Osteocyte (in vitro differentiated cells): ENCODE measurements around the gene FAAP20. TPM values are rescaled to one million over a fixed set of nuclear protein-coding genes. Genes with fewer than 3 reads are reported as not detected.

Source experiments
- DNase-seq: peaks from one replicate; pipeline ENCODE4 v3.0.0; 2021; ENCODE audit warnings: mixed read lengths; ENCODE audit not compliant: unreplicated experiment; ENCODE audit errors: extremely low spot score
- H3K27ac Mint-ChIP-seq: one replicate; pipeline ENCODE4 v1.8.0; 2021; ENCODE audit warnings: mild to moderate bottlenecking, mixed read lengths; ENCODE audit not compliant: unreplicated experiment
- H3K27me3 Mint-ChIP-seq: one replicate; pipeline ENCODE4 v1.8.0; 2021; ENCODE audit warnings: mixed read lengths; ENCODE audit not compliant: unreplicated experiment
- H3K36me3 Mint-ChIP-seq: one replicate; pipeline ENCODE4 v1.8.0; 2021; ENCODE audit warnings: mixed read lengths; ENCODE audit not compliant: unreplicated experiment
- H3K4me1 Mint-ChIP-seq: one replicate; pipeline ENCODE4 v1.8.0; 2021; ENCODE audit warnings: mixed read lengths; ENCODE audit not compliant: unreplicated experiment
- H3K4me3 Mint-ChIP-seq: one replicate; pipeline ENCODE4 v1.8.0; 2021; ENCODE audit warnings: mild to moderate bottlenecking, moderate library complexity, mixed read lengths; ENCODE audit not compliant: unreplicated experiment
- H3K9me3 Mint-ChIP-seq: one replicate; pipeline ENCODE4 v1.8.0; 2021; ENCODE audit warnings: mixed read lengths; ENCODE audit not compliant: unreplicated experiment
- CTCF ChIP-seq: fragments of 200-600 bp; sonication (generic); IDR thresholded peaks from 2 replicates; pipeline ENCODE4 v1.5.0; 2021; ENCODE audit warnings: antibody characterized with exemption, mild to moderate bottlenecking, moderate library complexity
- total RNA-seq: library from RNA; stranded (reverse); gene quantifications from 2 replicates; pipeline ENCODE4 v1.2.1, GENCODE V29; 2021

The FAAP20 gene
- total RNA-seq, 1 donor from 2014 or later: 90.4 TPM

- Mint-ChIP-seq H3K4me3 (no peak overlapping the region), H3K4me1 (no peaks in the 10 kb centered on the region), H3K27me3 (no peaks in the 10 kb centered on the region), H3K27ac (no peak overlapping the region), H3K36me3 (no peaks in the 10 kb centered on the region), H3K9me3 (no peaks in the 10 kb centered on the region)
- DNase-seq: no peak
- no peak for TF ChIP-seq CTCF
Observed at GRCh38 chr1:2157856-2158255, 36.7 kb downstream of the FAAP20 start.

GRCh38 chr1:2156866-2157265, 37.7 kb downstream of the FAAP20 start:
- H3K4me3 Mint-ChIP-seq: no peak overlapping the region
- no peaks in the 10 kb centered on the region for H3K27me3 Mint-ChIP-seq
- H3K9me3 Mint-ChIP-seq: no peaks in the 10 kb centered on the region
- no peak overlapping the region for H3K27ac Mint-ChIP-seq
- DNase-seq: no peak
- TF ChIP-seq CTCF: no peak
- no peaks in the 10 kb centered on the region for H3K36me3 Mint-ChIP-seq
- no peaks in the 10 kb centered on the region for H3K4me1 Mint-ChIP-seq

- DNase-seq: no peak
- Mint-ChIP-seq H3K4me1 (no peaks in the 10 kb centered on the region), H3K27me3 (no peaks in the 10 kb centered on the region), H3K36me3 (no peaks in the 10 kb centered on the region), H3K9me3 (no peaks in the 10 kb centered on the region), H3K27ac (no peak overlapping the region), H3K4me3 (no peak overlapping the region)
- TF ChIP-seq CTCF: no peak
Observed at GRCh38 chr1:2155788-2156187, 38.8 kb downstream of the FAAP20 start.

GRCh38 chr1:2155147-2155598, 39.4 kb downstream of the FAAP20 start:
- TF ChIP-seq CTCF: no peak
- no peaks in the 10 kb centered on the region for H3K4me1 Mint-ChIP-seq
- H3K4me3 Mint-ChIP-seq: no peak overlapping the region
- H3K36me3 Mint-ChIP-seq: no peaks in the 10 kb centered on the region
- DNase-seq: no peak
- no peaks in the 10 kb centered on the region for H3K27me3 Mint-ChIP-seq
- no peaks in the 10 kb centered on the region for H3K9me3 Mint-ChIP-seq
- no peak overlapping the region for H3K27ac Mint-ChIP-seq

- Mint-ChIP-seq H3K9me3 (no peaks in the 10 kb centered on the region), H3K27me3 (no peaks in the 10 kb centered on the region), H3K36me3 (no peaks in the 10 kb centered on the region), H3K4me1 (no peaks in the 10 kb centered on the region), H3K4me3 (no peak overlapping the region), H3K27ac (no peak overlapping the region)
- no peak for TF ChIP-seq CTCF
- DNase-seq: no peak
Observed at GRCh38 chr1:2154022-2154421, 40.5 kb downstream of the FAAP20 start.
